Measurements from ENCODE around the gene ADCY4. TPM values are rescaled to one million over a fixed set of nuclear protein-coding genes. Genes with fewer than 3 reads are reported as not detected.

The ADCY4 gene
- total and polyA plus RNA-seq, 2 of the 13 experiments (the other 11 are each of a cell fraction or from before 2014, with no cell fraction given), result 0.03 TPM; not detected in 1

DNA sequence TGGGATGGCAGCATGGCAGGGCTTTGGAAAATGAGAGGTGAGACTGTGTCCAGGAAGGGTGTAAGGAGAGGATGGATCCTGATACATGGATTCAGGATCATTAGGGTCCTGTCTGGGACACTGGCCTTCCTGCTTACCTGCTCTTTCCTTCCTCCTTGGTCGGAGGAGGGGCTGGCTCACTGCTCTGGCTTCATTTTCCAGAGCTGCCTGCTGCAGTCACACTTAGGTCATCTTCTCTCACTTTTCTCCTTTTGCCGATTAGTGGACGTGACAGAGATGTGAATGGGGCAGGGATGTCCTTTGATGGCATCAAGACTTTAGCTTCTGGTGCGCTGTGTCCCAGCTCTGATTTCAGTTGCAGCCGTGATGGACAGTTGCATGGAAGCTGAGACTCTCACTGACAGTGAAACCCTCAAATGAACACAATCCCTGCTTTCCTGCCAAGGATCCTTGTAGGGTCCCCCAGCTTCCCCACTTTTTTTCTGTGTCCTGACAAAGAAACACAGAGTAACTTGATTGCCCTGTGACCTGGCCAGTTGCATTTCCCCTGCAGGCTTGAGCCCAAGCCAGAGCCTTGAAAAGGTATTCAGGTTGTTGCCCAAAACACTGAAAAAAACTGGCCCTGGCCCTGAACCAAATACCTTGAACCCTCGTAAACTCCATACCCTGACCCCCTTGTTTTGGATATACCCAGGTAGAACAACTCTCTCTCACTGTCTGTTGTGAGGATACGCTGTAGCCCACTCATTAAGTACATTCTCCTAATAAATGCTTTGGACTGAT is 26.3 kb downstream of the ADCY4 start (continued):
- TF ChIP-seq, protein P1, sequence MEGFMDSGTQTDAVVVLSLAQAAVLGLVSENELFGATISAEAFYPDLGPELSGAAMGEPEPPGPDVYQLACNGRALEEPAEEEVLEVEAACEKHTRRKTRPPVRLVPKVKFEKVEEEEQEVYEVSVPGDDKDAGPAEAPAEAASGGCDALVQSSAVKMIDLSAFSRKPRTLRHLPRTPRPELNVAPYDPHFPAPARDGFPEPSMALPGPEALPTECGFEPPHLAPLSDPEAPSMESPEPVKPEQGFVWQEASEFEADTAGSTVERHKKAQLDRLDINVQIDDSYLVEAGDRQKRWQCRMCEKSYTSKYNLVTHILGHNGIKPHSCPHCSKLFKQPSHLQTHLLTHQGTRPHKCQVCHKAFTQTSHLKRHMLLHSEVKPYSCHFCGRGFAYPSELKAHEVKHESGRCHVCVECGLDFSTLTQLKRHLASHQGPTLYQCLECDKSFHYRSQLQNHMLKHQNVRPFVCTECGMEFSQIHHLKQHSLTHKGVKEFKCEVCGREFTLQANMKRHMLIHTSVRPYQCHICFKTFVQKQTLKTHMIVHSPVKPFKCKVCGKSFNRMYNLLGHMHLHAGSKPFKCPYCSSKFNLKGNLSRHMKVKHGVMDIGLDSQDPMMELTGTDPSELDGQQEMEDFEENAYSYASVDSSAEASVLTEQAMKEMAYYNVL (CRISPR knock-in tag; IDR thresholded peaks at IDR 0.05; ENCODE audit: borderline replicate concordance), result no peak; the same call in 1 of the 2 replicates
- TF ChIP-seq ZBTB8A (CRISPR knock-in tag; IDR thresholded peaks at IDR 0.05; ENCODE audit: borderline replicate concordance, low read depth), result no peak
- no peak for TF ChIP-seq NR2F1 (CRISPR knock-in tag; IDR thresholded peaks at IDR 0.05)
- peak; percentile 26; the same call in 1 of the 2 replicates for TF ChIP-seq IRX3 (CRISPR knock-in tag; IDR thresholded peaks at IDR 0.05; ENCODE audit: borderline replicate concordance, low read depth)
- TF ChIP-seq, protein P2, sequence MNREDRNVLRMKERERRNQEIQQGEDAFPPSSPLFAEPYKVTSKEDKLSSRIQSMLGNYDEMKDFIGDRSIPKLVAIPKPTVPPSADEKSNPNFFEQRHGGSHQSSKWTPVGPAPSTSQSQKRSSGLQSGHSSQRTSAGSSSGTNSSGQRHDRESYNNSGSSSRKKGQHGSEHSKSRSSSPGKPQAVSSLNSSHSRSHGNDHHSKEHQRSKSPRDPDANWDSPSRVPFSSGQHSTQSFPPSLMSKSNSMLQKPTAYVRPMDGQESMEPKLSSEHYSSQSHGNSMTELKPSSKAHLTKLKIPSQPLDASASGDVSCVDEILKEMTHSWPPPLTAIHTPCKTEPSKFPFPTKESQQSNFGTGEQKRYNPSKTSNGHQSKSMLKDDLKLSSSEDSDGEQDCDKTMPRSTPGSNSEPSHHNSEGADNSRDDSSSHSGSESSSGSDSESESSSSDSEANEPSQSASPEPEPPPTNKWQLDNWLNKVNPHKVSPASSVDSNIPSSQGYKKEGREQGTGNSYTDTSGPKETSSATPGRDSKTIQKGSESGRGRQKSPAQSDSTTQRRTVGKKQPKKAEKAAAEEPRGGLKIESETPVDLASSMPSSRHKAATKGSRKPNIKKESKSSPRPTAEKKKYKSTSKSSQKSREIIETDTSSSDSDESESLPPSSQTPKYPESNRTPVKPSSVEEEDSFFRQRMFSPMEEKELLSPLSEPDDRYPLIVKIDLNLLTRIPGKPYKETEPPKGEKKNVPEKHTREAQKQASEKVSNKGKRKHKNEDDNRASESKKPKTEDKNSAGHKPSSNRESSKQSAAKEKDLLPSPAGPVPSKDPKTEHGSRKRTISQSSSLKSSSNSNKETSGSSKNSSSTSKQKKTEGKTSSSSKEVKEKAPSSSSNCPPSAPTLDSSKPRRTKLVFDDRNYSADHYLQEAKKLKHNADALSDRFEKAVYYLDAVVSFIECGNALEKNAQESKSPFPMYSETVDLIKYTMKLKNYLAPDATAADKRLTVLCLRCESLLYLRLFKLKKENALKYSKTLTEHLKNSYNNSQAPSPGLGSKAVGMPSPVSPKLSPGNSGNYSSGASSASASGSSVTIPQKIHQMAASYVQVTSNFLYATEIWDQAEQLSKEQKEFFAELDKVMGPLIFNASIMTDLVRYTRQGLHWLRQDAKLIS (CRISPR knock-in tag; IDR thresholded peaks at IDR 0.05), result no peak
- TF ChIP-seq ZFP36L1 (CRISPR knock-in tag; IDR thresholded peaks at IDR 0.05), result no peak
- TF ChIP-seq ZNF879 (CRISPR knock-in tag; IDR thresholded peaks at IDR 0.05), result peak; percentile 65; the same call in 1 of the 2 replicates
- TF ChIP-seq CHCHD3 (CRISPR knock-in tag; IDR thresholded peaks at IDR 0.05), result peak; percentile 54; the same call in 1 of the 2 replicates
- no peak for TF ChIP-seq CCDC6 (CRISPR knock-in tag; IDR thresholded peaks at IDR 0.05)
- TF ChIP-seq ZBTB20 (CRISPR knock-in tag; IDR thresholded peaks at IDR 0.05; ENCODE audit: borderline replicate concordance, low read depth), result no peak
- TF ChIP-seq TEAD2 (CRISPR knock-in tag; IDR thresholded peaks at IDR 0.05), result no peak
- TF ChIP-seq ISX (CRISPR knock-in tag; conservative IDR thresholded peaks at IDR 0.05), result no peak
- no peak for TF ChIP-seq ZNF451 (CRISPR knock-in tag; IDR thresholded peaks at IDR 0.05)
- no peak; the same call in 1 of the 2 replicates for TF ChIP-seq ZNF776 (CRISPR knock-in tag; IDR thresholded peaks at IDR 0.05)
- TF ChIP-seq DR1 (CRISPR knock-in tag; IDR thresholded peaks at IDR 0.05), result no peak
- no peak for TF ChIP-seq ZNF550 (CRISPR knock-in tag; IDR thresholded peaks at IDR 0.05; ENCODE audit: borderline replicate concordance)
- TF ChIP-seq ZNF101 (CRISPR knock-in tag; IDR thresholded peaks at IDR 0.05; ENCODE audit: borderline replicate concordance, low read depth), result no peak
- TF ChIP-seq ZNF235 (CRISPR knock-in tag; IDR thresholded peaks at IDR 0.05; ENCODE audit: borderline replicate concordance), result 0 out of 2 replicates have a peak, but pooled peaks have one; percentile 11
- TF ChIP-seq NFATC3 (CRISPR knock-in tag; IDR thresholded peaks at IDR 0.05), result peak; percentile 8; the same call in 1 of the 2 replicates
- TF ChIP-seq KLF11 (CRISPR knock-in tag; IDR thresholded peaks at IDR 0.05), result 0 out of 2 replicates have a peak, but pooled peaks have one; percentile 7
- no peak for TF ChIP-seq CBFB (CRISPR knock-in tag; IDR thresholded peaks at IDR 0.05)
- no peak for TF ChIP-seq SETDB1 (CRISPR knock-in tag; IDR thresholded peaks at IDR 0.05; ENCODE audit: borderline replicate concordance)
- TF ChIP-seq GPN1 (CRISPR knock-in tag; IDR thresholded peaks at IDR 0.05; ENCODE audit: borderline replicate concordance), result no peak
- TF ChIP-seq KLF6 (CRISPR knock-in tag; IDR thresholded peaks at IDR 0.05), result no peak
- no peak for TF ChIP-seq MTA1 (CRISPR knock-in tag; IDR thresholded peaks at IDR 0.05; ENCODE audit: borderline replicate concordance)

Measured in HepG2 (cell line).